SK-N-SH treated with all-trans-retinoic acid at 6 μM for 48 hours (cell line): ENCODE results near the gene FKBP2.

Experiments
- CSDC2 ChIP-seq: fragments of 250-450 bp; sonication (Bioruptor Pico); IDR thresholded peaks from 2 replicates; pipeline ENCODE4 v1.5.0; 2020; ENCODE audit warnings: mild to moderate bottlenecking, moderate library complexity
- ESRRG ChIP-seq: fragments of 250-450 bp; sonication (Bioruptor Pico); IDR thresholded peaks from 2 replicates; pipeline ENCODE4 v1.6.1; 2021; ENCODE audit warnings: mild to moderate bottlenecking
- OSR1 ChIP-seq: fragments of 250-450 bp; sonication (Bioruptor Pico); IDR thresholded peaks from 2 replicates; pipeline ENCODE4 v1.8.0; 2022; ENCODE audit warnings: moderate library complexity, mild to moderate bottlenecking, inconsistent platforms
- PATZ1 ChIP-seq: fragments of 250-450 bp; sonication (Bioruptor Pico); IDR thresholded peaks from 2 replicates; pipeline ENCODE4 v1.8.0; 2020; ENCODE audit warnings: mild to moderate bottlenecking, moderate library complexity, borderline replicate concordance
- RARB ChIP-seq: fragments of 250-450 bp; sonication (Bioruptor Pico); IDR thresholded peaks from 2 replicates; pipeline ENCODE4 v1.8.0; 2021; ENCODE audit warnings: mild to moderate bottlenecking, moderate library complexity
- TSHZ2 ChIP-seq: fragments of 250-450 bp; sonication (Bioruptor Pico); IDR thresholded peaks from 2 replicates; pipeline ENCODE4 v1.5.0; 2020; ENCODE audit warnings: mild to moderate bottlenecking, moderate library complexity

GRCh38 chr11:64286801-64287159 lies 45.9 kb downstream of the FKBP2 start:
- no peak for TF ChIP-seq ESRRG (CRISPR knock-in tag)
- no peak for TF ChIP-seq CSDC2 (CRISPR knock-in tag)
- TF ChIP-seq RARB (CRISPR knock-in tag): no peak
- no peak for TF ChIP-seq TSHZ2 (CRISPR knock-in tag)
- no peak for TF ChIP-seq OSR1
- no peak for TF ChIP-seq PATZ1
